B cell (primary cell): Measurements from ENCODE around the gene SHD. TPM values are rescaled to one million over a fixed set of nuclear protein-coding genes. Genes with fewer than 3 reads are reported as not detected.

Experiments
- ATAC-seq: fragments of 200-7000 bp; cut with Tn5 transposase; one replicate; pipeline ENCODE4 v1.10.0; 2021; ENCODE audit warnings: low read depth, mild to moderate bottlenecking, moderate number of reproducible peaks, moderate library complexity
- CTCF ChIA-PET: fragments of 350-600 bp; sonication (Branson Sonifier 250); formaldehyde crosslinking; loops from one replicate; lab custom pipeline; 2021; ENCODE audit warnings: antibody characterized with exemption, inconsistent platforms; lab: Charles Lee
- POLR2A ChIA-PET: fragments of 350-600 bp; sonication (Branson Sonifier 250); formaldehyde crosslinking; loops from one replicate; lab custom pipeline; 2021; ENCODE audit warnings: antibody characterized with exemption; lab: Charles Lee
- DNase-seq: peaks from one replicate; pipeline ENCODE4 v3.0.0; 2013
- H2AFZ ChIP-seq: 2 replicates; pipeline ENCODE4 v1.6.1; 2012; ENCODE audit warnings: mild to moderate bottlenecking, low read depth, low read length; ENCODE audit not compliant: insufficient read depth, poor library complexity, severe bottlenecking
- H3K27ac ChIP-seq, 2 donors: 1 replicate in 1 of 2; 2 replicates in 1 of 2; pipeline ENCODE4 v1.5.1; 2012 to 2013; ENCODE audit warnings: low read length in 2 of 2, mild to moderate bottlenecking in 2 of 2, moderate library complexity in 1 of 2
- H3K27me3 ChIP-seq, 4 experiments: fragments of 200-600 bp in 1 of 4; sonication (generic) in 1 of 4; replicated peaks in 1 of 4; 1 replicate in 2 of 4; 2 replicates in 2 of 4; pipeline versions ENCODE4 v1.6.1 to v1.7.0; 2013 to 2016; ENCODE audit warnings: low read length in 3 of 4, mild to moderate bottlenecking in 2 of 4, mixed read lengths in 1 of 4, moderate library complexity in 1 of 4; ENCODE audit not compliant: insufficient read depth in 4 of 4, control insufficient read depth in 3 of 4; ENCODE audit errors: control extremely low read depth in 1 of 4
- H3K36me3 ChIP-seq, 2 experiments: replicated peaks in 1 of 2; 1 replicate in 1 of 2; 2 replicates in 1 of 2; pipeline versions ENCODE4 v1.6.1 to v1.7.1; 2013; ENCODE audit warnings: low read length in 1 of 2; ENCODE audit not compliant: insufficient read depth in 2 of 2, control insufficient read depth in 1 of 2; ENCODE audit errors: control extremely low read depth in 1 of 2, extremely low read depth in 1 of 2
- H3K4me1 ChIP-seq, 2 donors: fragments of 200-600 bp in 1 of 2; sonication (generic) in 1 of 2; 1 replicate in 1 of 2; 2 replicates in 1 of 2; pipeline versions ENCODE4 v1.5.1 to v1.6.1; 2013 to 2017; ENCODE audit warnings: low read length in 2 of 2; ENCODE audit not compliant: control insufficient read depth in 2 of 2, insufficient read depth in 2 of 2
- H3K4me2 ChIP-seq: replicated peaks from 2 replicates; pipeline ENCODE3; 2012; ENCODE audit warnings: mild to moderate bottlenecking, low read depth, low read length; ENCODE audit not compliant: poor library complexity, severe bottlenecking
- H3K4me3 ChIP-seq, 5 experiments: fragments of 200-600 bp in 1 of 5; sonication (generic) in 1 of 5; 1 replicate in 3 of 5; 2 replicates in 2 of 5; pipeline versions ENCODE4 v1.5.1 to v1.7.0; 2011 to 2016; ENCODE audit warnings: low read length in 4 of 5, mild to moderate bottlenecking in 4 of 5, low read depth in 2 of 5, control low read depth in 1 of 5, moderate library complexity in 1 of 5; ENCODE audit not compliant: insufficient read depth in 1 of 5; ENCODE audit errors: control extremely low read depth in 1 of 5, extremely low read depth in 1 of 5
- H3K79me2 ChIP-seq: fragments of 200-600 bp; sonication (generic); one replicate; pipeline ENCODE4 v1.6.0; 2016; ENCODE audit warnings: low read length; ENCODE audit not compliant: control insufficient read depth, insufficient read depth
- H3K9ac ChIP-seq: fragments of 200-600 bp; sonication (generic); 2 replicates; pipeline ENCODE4 v1.6.1; 2017; ENCODE audit warnings: mild to moderate bottlenecking, low read length, moderate library complexity
- H3K9me3 ChIP-seq, 3 donors: one replicate each; pipeline versions ENCODE4 v1.6.1 to v1.7.1; 2013; ENCODE audit warnings: low read length in 2 of 3; ENCODE audit not compliant: control insufficient read depth in 2 of 3, insufficient read depth in 1 of 3; ENCODE audit errors: control extremely low read depth in 1 of 3
- H4K20me1 ChIP-seq: 2 replicates; pipeline ENCODE4 v1.6.0; 2012; ENCODE audit warnings: mild to moderate bottlenecking, low read length; ENCODE audit not compliant: insufficient read depth, control insufficient read depth, poor library complexity, severe bottlenecking
- H3K27ac Mint-ChIP-seq: one replicate; pipeline ENCODE4 v1.8.0; 2021; ENCODE audit warnings: mixed read lengths
- H3K27me3 Mint-ChIP-seq: one replicate; pipeline ENCODE4 v1.8.0; 2021; ENCODE audit warnings: mixed read lengths
- H3K4me1 Mint-ChIP-seq: one replicate; pipeline ENCODE4 v1.8.0; 2021; ENCODE audit warnings: mixed read lengths
- H3K4me3 Mint-ChIP-seq: one replicate; pipeline ENCODE4 v1.8.0; 2021; ENCODE audit warnings: mixed read lengths
- H3K9me3 Mint-ChIP-seq: one replicate; pipeline ENCODE4 v1.8.0; 2022; ENCODE audit warnings: mixed read lengths; ENCODE audit not compliant: insufficient read depth
- EZH2 ChIP-seq: IDR thresholded peaks from 2 replicates; pipeline ENCODE4 v1.6.1; 2012; ENCODE audit warnings: borderline replicate concordance, low read depth, mild to moderate bottlenecking, moderate library complexity, low read length; ENCODE audit not compliant: insufficient read depth, poor library complexity, severe bottlenecking
- WGBS: methylation state at CpG from one replicate; pipeline ENCODE4 v1.1.5; 2013; ENCODE audit warnings: missing lambda C conversion rate; ENCODE audit not compliant: insufficient coverage; 5-methylcytosine and 5-hydroxymethylcytosine counted together
- intact Hi-C: fragments of 100-400 bp; cut with micrococcal nuclease; formaldehyde crosslinking; loops from one replicate; pipeline ENCODE4 v1.10.0; 2022
- polyA plus RNA-seq: library from polyadenylated mRNA; depleted of rRNA; stranded (reverse); fragments of >200 nt; gene quantifications from 2 replicates; pipeline ENCODE4 v1.2.3, GENCODE V29; 2012
- total RNA-seq, 2 donors: library from RNA; stranded (reverse); fragments of 120-200 nt in 1 of 2; gene quantifications; 1 replicate in 1 of 2; 2 replicates in 1 of 2; pipeline versions ENCODE4 v1.2.3 to v1.2.4, GENCODE V29; 2013 to 2022
- TF ChIP-seq, protein P1 (sequence below): fragments of 200-600 bp; IDR thresholded peaks from one replicate; pipeline ENCODE4 v1.8.0; 2022; ENCODE audit warnings: antibody characterized with exemption, mild to moderate bottlenecking

Gene SHD
- total and polyA plus RNA-seq, 2 donors (not counting 1 experiment from before 2014, with no cell fraction given), result 0.17 TPM; not detected in 1

DNA sequence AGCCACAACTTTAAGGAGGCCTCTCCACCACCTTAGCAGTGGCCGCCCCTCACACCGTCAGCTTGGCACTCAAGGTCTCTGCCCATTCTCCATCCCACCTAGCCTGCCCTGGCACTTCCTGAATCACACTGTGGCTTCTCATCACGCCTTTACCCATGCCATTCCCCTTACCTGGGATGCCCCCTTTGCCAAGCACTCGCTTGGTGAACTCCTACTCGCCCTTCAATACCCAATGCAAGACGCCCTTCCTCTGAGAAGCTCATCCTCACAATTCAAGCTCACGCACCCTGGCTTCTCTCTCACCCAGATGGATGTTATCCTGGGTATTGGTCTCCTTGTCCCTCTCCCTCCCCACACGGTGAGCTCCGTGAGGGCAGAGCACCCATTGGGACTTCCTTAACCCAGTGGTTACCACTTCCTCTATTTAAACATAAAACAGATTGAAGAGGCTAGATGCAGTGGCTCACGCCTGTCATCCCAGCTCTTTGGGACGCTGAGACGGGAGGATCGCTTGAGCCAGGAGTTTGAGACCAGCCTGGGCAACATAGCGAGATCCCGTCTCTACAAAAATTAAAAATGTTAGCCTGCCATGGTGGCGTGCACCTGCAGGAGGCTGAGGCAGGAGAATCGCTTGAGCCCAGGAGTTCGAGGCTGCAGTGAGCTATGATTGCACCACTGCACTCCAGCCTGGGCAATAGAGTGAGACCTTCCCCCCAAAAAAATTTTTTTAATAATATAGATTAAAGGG is 12.6 kb upstream of the SHD start:
- no peaks in the 10 kb centered on the region for H3K9me3 Mint-ChIP-seq

More for the DNA sequence above, 12.6 kb upstream of the SHD start:
- no peaks in the 10 kb centered on the region for H3K79me2 ChIP-seq
- no peak overlapping the region for H3K4me3 ChIP-seq
- DNase-seq, result no peak
- Mint-ChIP-seq H3K27ac (no peak overlapping the region), H3K4me3 (no peak overlapping the region), H3K27me3 (no peaks in the 10 kb centered on the region), H3K4me1 (peaks cover 12% of the 10 kb centered on the region)
- H3K36me3 ChIP-seq, result peaks cover 0 to 64% of the 10 kb centered on the region in 2 experiments
- 79% methylated on average over 14 of the region's 18 CpGs for whole genome bisulfite sequencing
- no peak overlapping the region for H3K9ac ChIP-seq
- no peak overlapping the region for H3K4me2 ChIP-seq
- no peaks in the 10 kb centered on the region for H3K27me3 ChIP-seq
- TF ChIP-seq, protein P1, sequence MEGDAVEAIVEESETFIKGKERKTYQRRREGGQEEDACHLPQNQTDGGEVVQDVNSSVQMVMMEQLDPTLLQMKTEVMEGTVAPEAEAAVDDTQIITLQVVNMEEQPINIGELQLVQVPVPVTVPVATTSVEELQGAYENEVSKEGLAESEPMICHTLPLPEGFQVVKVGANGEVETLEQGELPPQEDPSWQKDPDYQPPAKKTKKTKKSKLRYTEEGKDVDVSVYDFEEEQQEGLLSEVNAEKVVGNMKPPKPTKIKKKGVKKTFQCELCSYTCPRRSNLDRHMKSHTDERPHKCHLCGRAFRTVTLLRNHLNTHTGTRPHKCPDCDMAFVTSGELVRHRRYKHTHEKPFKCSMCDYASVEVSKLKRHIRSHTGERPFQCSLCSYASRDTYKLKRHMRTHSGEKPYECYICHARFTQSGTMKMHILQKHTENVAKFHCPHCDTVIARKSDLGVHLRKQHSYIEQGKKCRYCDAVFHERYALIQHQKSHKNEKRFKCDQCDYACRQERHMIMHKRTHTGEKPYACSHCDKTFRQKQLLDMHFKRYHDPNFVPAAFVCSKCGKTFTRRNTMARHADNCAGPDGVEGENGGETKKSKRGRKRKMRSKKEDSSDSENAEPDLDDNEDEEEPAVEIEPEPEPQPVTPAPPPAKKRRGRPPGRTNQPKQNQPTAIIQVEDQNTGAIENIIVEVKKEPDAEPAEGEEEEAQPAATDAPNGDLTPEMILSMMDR, result no peak
- no peak for TF ChIP-seq EZH2
- H3K9me3 ChIP-seq, result no peaks in the 10 kb centered on the region
- ATAC-seq, result no peak
- ChIA-PET CTCF (interaction anchor here (0.7 to 8.1 kb wide), 13 partner anchors 9 to 370 kb away, joined by 3 to 89 read pairs (median 5); partner anchors contain the start of genes CHAF1A, HDGFL2, MPND and SH3GL1), POLR2A (interaction anchor here (1.2 kb wide), 1 partner anchor 134 kb away, joined by 3 read pairs; the partner anchor contains the start of gene SH3GL1)
- peaks cover 0 to 11% of the 10 kb centered on the region in 2 donors for H3K4me1 ChIP-seq
- H4K20me1 ChIP-seq, result peaks cover 9% of the 10 kb centered on the region
- no peak overlapping the region for H3K27ac ChIP-seq
- intact Hi-C loops, result no loop called here
- H2AFZ ChIP-seq, result no peak overlapping the region
